Thyroid gland (tissue), 4 donors: Measurements from ENCODE around the gene CAMP.

Experiments
- CTCF ChIP-seq, 6 experiments: fragments of 200-600 bp in 3 of 6; fragments of 450-650 bp in 3 of 6; sonication (generic) in 3 of 6; IDR thresholded peaks; one replicate each; pipeline ENCODE4 v1.5.1; 2016 to 2019; ENCODE audit warnings: antibody characterized with exemption in 6 of 6, mild to moderate bottlenecking in 2 of 6, inconsistent platforms in 1 of 6, moderate library complexity in 1 of 6
- POLR2A ChIP-seq, 2 donors: fragments of 450-650 bp; IDR thresholded peaks; one replicate each; pipeline ENCODE4 v1.6.1; 2017; ENCODE audit warnings: antibody characterized with exemption in 2 of 2, mild to moderate bottlenecking in 2 of 2, moderate library complexity in 1 of 2

- TF ChIP-seq POLR2A (IDR thresholded peaks at IDR 0.05) (no peak), CTCF (IDR thresholded peaks at IDR 0.05) (no peak)
These were observed 38.2 kb upstream of the CAMP start for GRCh38 chr3:48185129-48185528.
